NCI-H524 (cell line): ENCODE data around the gene SGMS1.
"Not testable (repeated sequence)": the region's sequence is repeated elsewhere in the genome, so short reads cannot be mapped to it uniquely, and the experiment has no call there.

ENCODE experiments used
- DNase-seq, 2 experiments: peaks; one replicate each; lab custom pipeline; 2025; lab: John Stamatoyannopoulos, UW

Gene SGMS1

GRCh38 chr10:50470345-50470744 is 153.4 kb downstream of the SGMS1 start:
- DNase-seq = no peak

- no peak for DNase-seq
These were observed 154.0 kb downstream of the SGMS1 start for GRCh38 chr10:50469778-50470193.

GRCh38 chr10:50469288-50469687 is 154.5 kb downstream of the SGMS1 start:
- DNase-seq = no peak

- no peak for DNase-seq
These were observed 156.5 kb downstream of the SGMS1 start for GRCh38 chr10:50467209-50467608.

GRCh38 chr10:50464004-50464409 is 159.7 kb downstream of the SGMS1 start:
- DNase-seq = no peak

- no peak for DNase-seq
These were observed 161.9 kb downstream of the SGMS1 start for GRCh38 chr10:50461834-50462233.

GRCh38 chr10:50461123-50461522 is 162.6 kb downstream of the SGMS1 start:
- no peak for DNase-seq

GRCh38 chr10:50456719-50457118 is 167.0 kb downstream of the SGMS1 start:
- no peak for DNase-seq

- no peak for DNase-seq
These were observed 169.8 kb downstream of the SGMS1 start for GRCh38 chr10:50453940-50454339.

- DNase-seq = no peak
These were observed 171.2 kb downstream of the SGMS1 start for GRCh38 chr10:50452603-50453002.

- DNase-seq = no peak
These were observed 176.1 kb downstream of the SGMS1 start for GRCh38 chr10:50447691-50448090.

GRCh38 chr10:50445777-50446176 is 178.0 kb downstream of the SGMS1 start:
- DNase-seq = not testable (repeated sequence)

GRCh38 chr10:50440489-50440888 is 183.3 kb downstream of the SGMS1 start:
- DNase-seq = no peak

- no peak for DNase-seq
These were observed 183.9 kb downstream of the SGMS1 start for GRCh38 chr10:50439806-50440205.

GRCh38 chr10:50439187-50439586 is 184.6 kb downstream of the SGMS1 start:
- no peak for DNase-seq

- no peak for DNase-seq
These were observed 185.5 kb downstream of the SGMS1 start for GRCh38 chr10:50438049-50438936.

- DNase-seq = no peak
These were observed 186.5 kb downstream of the SGMS1 start for GRCh38 chr10:50437248-50437647.

- no peak for DNase-seq
These were observed 187.0 kb downstream of the SGMS1 start for GRCh38 chr10:50436805-50437204.

GRCh38 chr10:50432211-50433009 is 191.3 kb downstream of the SGMS1 start:
- DNase-seq = no peak

GRCh38 chr10:50431791-50432190 is 192.0 kb downstream of the SGMS1 start:
- DNase-seq = no peak

GRCh38 chr10:50431133-50431532 is 192.6 kb downstream of the SGMS1 start:
- DNase-seq = no peak

- DNase-seq = no peak
These were observed 197.3 kb downstream of the SGMS1 start for GRCh38 chr10:50426485-50426884.

- not testable (repeated sequence) for DNase-seq
These were observed 198.5 kb downstream of the SGMS1 start for GRCh38 chr10:50425215-50425614.
